Smooth muscle cell (in vitro differentiated cells): ENCODE measurements around the gene DAG1. TPM values are rescaled to one million over a fixed set of nuclear protein-coding genes. Genes with fewer than 3 reads are reported as not detected.
A peak's percentile ranks its signal among the peaks of the same experiment; 100 is the strongest.

Source experiments
- DNase-seq: peaks from one replicate; lab custom pipeline; 2025; ENCODE audit not compliant: unreplicated experiment; lab: John Stamatoyannopoulos, UW
- H2AFZ ChIP-seq: fragments of 200-600 bp; sonication (generic); 2 replicates; pipeline ENCODE4 v1.6.0; 2016; ENCODE audit warnings: antibody characterized with exemption, low read depth, mild to moderate bottlenecking
- H3F3A ChIP-seq: fragments of 200-600 bp; sonication (generic); 2 replicates; pipeline ENCODE4 v1.6.0; 2017; ENCODE audit warnings: antibody characterized with exemption, low read depth
- H3K27ac ChIP-seq: fragments of 200-600 bp; sonication (generic); 2 replicates; pipeline ENCODE4 v1.5.1; 2016; ENCODE audit warnings: low read depth, mild to moderate bottlenecking
- H3K27me3 ChIP-seq: fragments of 200-600 bp; sonication (generic); 2 replicates; pipeline ENCODE4 v1.6.1; 2016; ENCODE audit warnings: low read depth, mild to moderate bottlenecking
- H3K36me3 ChIP-seq: fragments of 200-600 bp; sonication (generic); 2 replicates; pipeline ENCODE4 v1.5.1; 2016; ENCODE audit warnings: low read depth
- H3K4me1 ChIP-seq: fragments of 200-600 bp; sonication (generic); 2 replicates; pipeline ENCODE4 v1.5.1; 2016; ENCODE audit warnings: low read depth
- H3K4me2 ChIP-seq: fragments of 200-600 bp; sonication (generic); 2 replicates; pipeline ENCODE4 v1.6.0; 2016; ENCODE audit warnings: mild to moderate bottlenecking
- H3K4me3 ChIP-seq: fragments of 200-600 bp; sonication (generic); 2 replicates; pipeline ENCODE4 v1.5.1; 2016; ENCODE audit warnings: mild to moderate bottlenecking
- H3K79me2 ChIP-seq: fragments of 200-600 bp; sonication (generic); 2 replicates; pipeline ENCODE4 v1.6.0; 2016; ENCODE audit warnings: low read depth, mild to moderate bottlenecking
- H3K9ac ChIP-seq: fragments of 200-600 bp; sonication (generic); 2 replicates; pipeline ENCODE4 v1.6.0; 2016; ENCODE audit warnings: low read depth
- H3K9me3 ChIP-seq: fragments of 200-600 bp; sonication (generic); replicated peaks from 2 replicates; pipeline ENCODE4 v1.5.1; 2016; ENCODE audit warnings: low read depth
- H4K20me1 ChIP-seq: fragments of 200-600 bp; sonication (generic); 2 replicates; pipeline ENCODE4 v1.6.0; 2016; ENCODE audit warnings: low read depth
- CTCF ChIP-seq: fragments of 200-600 bp; sonication (generic); IDR thresholded peaks from 2 replicates; pipeline ENCODE4 v1.5.1; 2017; ENCODE audit warnings: borderline replicate concordance, mild to moderate bottlenecking, antibody characterized with exemption; ENCODE audit not compliant: insufficient read depth, poor library complexity, severe bottlenecking
- WGBS: methylation state at CpG from one replicate; pipeline ENCODE4 v1.1.7; 2016; ENCODE audit warnings: low lambda C conversion rate; 5-methylcytosine and 5-hydroxymethylcytosine counted together
- polyA plus RNA-seq: library from polyadenylated mRNA; unstranded; fragments of >200 nt; fragmentation: Nextera tagmentation; extraction: Ambion mirVana; gene quantifications from 2 replicates; pipeline ENCODE4 v1.2.1, GENCODE V29; 2016
- total RNA-seq: library from RNA; depleted of rRNA; stranded (reverse); fragments of >200 nt; gene quantifications from 2 replicates; pipeline ENCODE4 v1.2.3, GENCODE V29; 2014

DAG1 gene
- total and polyA plus RNA-seq, 2 experiments from 2014 or later, result 32.1 to 61.6 TPM

GRCh38 chr3:49563040-49563578, 93.0 kb downstream of the DAG1 start:
- TF ChIP-seq CTCF, result no peak
- no peaks in the 10 kb centered on the region for H3K27me3 ChIP-seq
- no peak overlapping the region for H3K9ac ChIP-seq
- DNase-seq, result no peak
- 76% methylated on average over 4 of the region's 4 CpGs for WGBS
- no peaks in the 10 kb centered on the region for H3K36me3 ChIP-seq
- no peaks in the 10 kb centered on the region for H3K79me2 ChIP-seq
- no peak overlapping the region for H3K27ac ChIP-seq
- no peak overlapping the region for H3K4me2 ChIP-seq
- no peaks in the 10 kb centered on the region for H3F3A ChIP-seq
- H4K20me1 ChIP-seq, result no peaks in the 10 kb centered on the region
- H3K4me1 ChIP-seq, result no peaks in the 10 kb centered on the region
- H3K4me3 ChIP-seq, result no peak overlapping the region
- no peaks in the 10 kb centered on the region for H3K9me3 ChIP-seq
- no peak overlapping the region for H2AFZ ChIP-seq

- Histone ChIP-seq H3K9ac (no peak overlapping the region), H3K27me3 (no peaks in the 10 kb centered on the region)
- no peak for TF ChIP-seq CTCF
Measured at GRCh38 chr3:49563766-49564165, 93.7 kb downstream of the DAG1 start.

GRCh38 chr3:49566312-49566711, 96.2 kb downstream of the DAG1 start:
- 86% methylated on average over 2 of the region's 2 CpGs for WGBS
- TF ChIP-seq CTCF, result peak; percentile 19
- Histone ChIP-seq H2AFZ (no peak overlapping the region), H3K36me3 (no peaks in the 10 kb centered on the region), H3K4me1 (no peaks in the 10 kb centered on the region), H3K27ac (no peak overlapping the region), H3K27me3 (no peaks in the 10 kb centered on the region), H3K79me2 (no peaks in the 10 kb centered on the region), H3K4me2 (no peak overlapping the region), H3K9ac (no peak overlapping the region), H3K9me3 (no peaks in the 10 kb centered on the region), H3F3A (no peaks in the 10 kb centered on the region), H3K4me3 (no peak overlapping the region), H4K20me1 (no peaks in the 10 kb centered on the region)
- DNase-seq, result no peak

More at GRCh38 chr3:49563766-49564165, 93.7 kb downstream of the DAG1 start:
- Histone ChIP-seq H3K4me2 (no peak overlapping the region), H3K27ac (no peak overlapping the region), H3K79me2 (no peaks in the 10 kb centered on the region), H2AFZ (no peak overlapping the region), H3K4me3 (no peak overlapping the region), H3K4me1 (no peaks in the 10 kb centered on the region), H3K9me3 (no peaks in the 10 kb centered on the region), H3K36me3 (no peaks in the 10 kb centered on the region), H4K20me1 (no peaks in the 10 kb centered on the region), H3F3A (no peaks in the 10 kb centered on the region)
- DNase-seq, result no peak
- 98% methylated on average over 4 of the region's 4 CpGs for WGBS

GRCh38 chr3:49567406-49567805, 97.3 kb downstream of the DAG1 start:
- Histone ChIP-seq H2AFZ (no peak overlapping the region), H3K79me2 (no peaks in the 10 kb centered on the region), H3K4me3 (no peak overlapping the region), H3F3A (no peaks in the 10 kb centered on the region), H3K9ac (no peak overlapping the region), H4K20me1 (no peaks in the 10 kb centered on the region), H3K4me1 (no peaks in the 10 kb centered on the region), H3K9me3 (no peaks in the 10 kb centered on the region), H3K27ac (no peak overlapping the region), H3K27me3 (no peaks in the 10 kb centered on the region), H3K4me2 (no peak overlapping the region), H3K36me3 (no peaks in the 10 kb centered on the region)
- TF ChIP-seq CTCF, result no peak
- 70% methylated on average over 2 of the region's 2 CpGs for WGBS
- DNase-seq, result no peak
